HepG2 (cell line): ENCODE data around the gene COMMD10.

Experiments used
- FOXP1 ChIP-seq, 2 experiments: fragments of 450-650 bp in 1 of 2; IDR thresholded peaks; 2 replicates each; pipeline ENCODE4 v1.6.1; 2017 to 2018; ENCODE audit warnings: antibody characterized with exemption in 1 of 2
- GABPA ChIP-seq, 2 experiments: IDR thresholded peaks; 2 replicates each; pipeline ENCODE4 v1.6.1; 2011 to 2016; ENCODE audit warnings: low read depth in 2 of 2, low read length in 1 of 2, missing biosample characterization in 1 of 2, missing genetic modification characterization in 1 of 2
- HMG20B ChIP-seq: conservative IDR thresholded peaks from 2 replicates; pipeline ENCODE4 v1.6.1; 2016; ENCODE audit warnings: missing genetic modification reagents, missing compliant biosample characterization
- HMGA1 ChIP-seq: sonication (generic); formaldehyde crosslinking; conservative IDR thresholded peaks from 2 replicates; pipeline ENCODE4 v1.4.0; 2020; ENCODE audit warnings: missing genetic modification reagents
- RXRA ChIP-seq: sonication (generic); formaldehyde crosslinking; IDR thresholded peaks from 2 replicates; pipeline ENCODE4 v1.5.1; 2020; ENCODE audit warnings: missing genetic modification reagents
- TCF7 ChIP-seq: sonication (generic); IDR thresholded peaks from 2 replicates; pipeline ENCODE4 v1.6.1; 2016; ENCODE audit warnings: antibody characterized with exemption, low read depth
- ZFX ChIP-seq: sonication (generic); formaldehyde crosslinking; IDR thresholded peaks from 2 replicates; pipeline ENCODE4 v1.4.0; 2020; ENCODE audit warnings: mild to moderate bottlenecking, low read depth, missing genetic modification reagents, moderate library complexity
- ZHX1 ChIP-seq: sonication (generic); formaldehyde crosslinking; IDR thresholded peaks from 2 replicates; pipeline ENCODE4 v1.8.1; 2022; ENCODE audit warnings: low read depth, mild to moderate bottlenecking, missing genetic modification reagents
- ZNF296 ChIP-seq: sonication (generic); formaldehyde crosslinking; conservative IDR thresholded peaks from 2 replicates; pipeline ENCODE4 v1.5.0; 2020; ENCODE audit warnings: mild to moderate bottlenecking, missing genetic modification reagents
- ZNF367 ChIP-seq: sonication (generic); formaldehyde crosslinking; IDR thresholded peaks from 2 replicates; pipeline ENCODE4 v1.4.0; 2020; ENCODE audit warnings: missing genetic modification reagents, borderline replicate concordance
- ZNF567 ChIP-seq: sonication (generic); formaldehyde crosslinking; IDR thresholded peaks from 2 replicates; pipeline ENCODE4 v1.8.1; 2023; ENCODE audit warnings: mild to moderate bottlenecking, missing genetic modification reagents, borderline replicate concordance
- TF ChIP-seq, protein P1 (sequence below): IDR thresholded peaks from 2 replicates; pipeline ENCODE4 v1.4.0; 2020; ENCODE audit warnings: mild to moderate bottlenecking, missing genetic modification reagents
- TF ChIP-seq, protein P2 (sequence below): sonication (generic); formaldehyde crosslinking; IDR thresholded peaks from 2 replicates; pipeline ENCODE4 v1.5.0; 2020; ENCODE audit warnings: mild to moderate bottlenecking, missing genetic modification reagents, moderate library complexity

DNA sequence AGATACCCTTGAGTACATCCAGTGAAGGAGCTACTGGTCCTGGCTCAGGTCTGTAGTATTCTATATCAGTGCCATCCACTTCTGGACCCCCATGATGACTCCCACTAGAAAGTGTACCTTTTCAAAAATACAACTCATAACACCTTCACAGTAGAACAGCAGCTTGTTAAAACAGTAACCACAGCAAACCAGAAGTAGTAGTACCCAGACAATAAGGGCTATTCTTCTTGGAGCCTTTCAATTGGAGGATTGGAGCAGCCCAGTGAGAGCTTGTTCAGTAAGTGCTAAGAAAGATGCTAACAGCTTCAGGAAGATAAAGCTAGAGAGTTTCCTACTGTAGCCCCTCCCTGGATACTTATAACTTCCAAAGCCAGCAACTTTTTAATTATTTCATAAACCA, 42.5 kb upstream of the COMMD10 start:
- TF ChIP-seq ZFX (CRISPR knock-in tag) (no peak), RXRA (CRISPR knock-in tag) (no peak), ZHX1 (CRISPR knock-in tag) (no peak), ZNF367 (CRISPR knock-in tag) (no peak), TCF7 (no peak), HMGA1 (CRISPR knock-in tag) (no peak), GABPA (IDR thresholded peaks at IDR 0.05; ENCODE audit: low read depth, low read length) (no peak), GABPA (CRISPR knock-in tag; IDR thresholded peaks at IDR 0.05; ENCODE audit: low read depth) (no peak), HMG20B (CRISPR knock-in tag) (no peak), ZNF296 (CRISPR knock-in tag) (no peak), ZNF567 (CRISPR knock-in tag) (no peak), FOXP1 (IDR thresholded peaks at IDR 0.05) (no peak), FOXP1 (CRISPR knock-in tag; IDR thresholded peaks at IDR 0.05) (no peak)
- TF ChIP-seq, protein P1, sequence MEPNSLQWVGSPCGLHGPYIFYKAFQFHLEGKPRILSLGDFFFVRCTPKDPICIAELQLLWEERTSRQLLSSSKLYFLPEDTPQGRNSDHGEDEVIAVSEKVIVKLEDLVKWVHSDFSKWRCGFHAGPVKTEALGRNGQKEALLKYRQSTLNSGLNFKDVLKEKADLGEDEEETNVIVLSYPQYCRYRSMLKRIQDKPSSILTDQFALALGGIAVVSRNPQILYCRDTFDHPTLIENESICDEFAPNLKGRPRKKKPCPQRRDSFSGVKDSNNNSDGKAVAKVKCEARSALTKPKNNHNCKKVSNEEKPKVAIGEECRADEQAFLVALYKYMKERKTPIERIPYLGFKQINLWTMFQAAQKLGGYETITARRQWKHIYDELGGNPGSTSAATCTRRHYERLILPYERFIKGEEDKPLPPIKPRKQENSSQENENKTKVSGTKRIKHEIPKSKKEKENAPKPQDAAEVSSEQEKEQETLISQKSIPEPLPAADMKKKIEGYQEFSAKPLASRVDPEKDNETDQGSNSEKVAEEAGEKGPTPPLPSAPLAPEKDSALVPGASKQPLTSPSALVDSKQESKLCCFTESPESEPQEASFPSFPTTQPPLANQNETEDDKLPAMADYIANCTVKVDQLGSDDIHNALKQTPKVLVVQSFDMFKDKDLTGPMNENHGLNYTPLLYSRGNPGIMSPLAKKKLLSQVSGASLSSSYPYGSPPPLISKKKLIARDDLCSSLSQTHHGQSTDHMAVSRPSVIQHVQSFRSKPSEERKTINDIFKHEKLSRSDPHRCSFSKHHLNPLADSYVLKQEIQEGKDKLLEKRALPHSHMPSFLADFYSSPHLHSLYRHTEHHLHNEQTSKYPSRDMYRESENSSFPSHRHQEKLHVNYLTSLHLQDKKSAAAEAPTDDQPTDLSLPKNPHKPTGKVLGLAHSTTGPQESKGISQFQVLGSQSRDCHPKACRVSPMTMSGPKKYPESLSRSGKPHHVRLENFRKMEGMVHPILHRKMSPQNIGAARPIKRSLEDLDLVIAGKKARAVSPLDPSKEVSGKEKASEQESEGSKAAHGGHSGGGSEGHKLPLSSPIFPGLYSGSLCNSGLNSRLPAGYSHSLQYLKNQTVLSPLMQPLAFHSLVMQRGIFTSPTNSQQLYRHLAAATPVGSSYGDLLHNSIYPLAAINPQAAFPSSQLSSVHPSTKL, result no peak
- TF ChIP-seq, protein P2, sequence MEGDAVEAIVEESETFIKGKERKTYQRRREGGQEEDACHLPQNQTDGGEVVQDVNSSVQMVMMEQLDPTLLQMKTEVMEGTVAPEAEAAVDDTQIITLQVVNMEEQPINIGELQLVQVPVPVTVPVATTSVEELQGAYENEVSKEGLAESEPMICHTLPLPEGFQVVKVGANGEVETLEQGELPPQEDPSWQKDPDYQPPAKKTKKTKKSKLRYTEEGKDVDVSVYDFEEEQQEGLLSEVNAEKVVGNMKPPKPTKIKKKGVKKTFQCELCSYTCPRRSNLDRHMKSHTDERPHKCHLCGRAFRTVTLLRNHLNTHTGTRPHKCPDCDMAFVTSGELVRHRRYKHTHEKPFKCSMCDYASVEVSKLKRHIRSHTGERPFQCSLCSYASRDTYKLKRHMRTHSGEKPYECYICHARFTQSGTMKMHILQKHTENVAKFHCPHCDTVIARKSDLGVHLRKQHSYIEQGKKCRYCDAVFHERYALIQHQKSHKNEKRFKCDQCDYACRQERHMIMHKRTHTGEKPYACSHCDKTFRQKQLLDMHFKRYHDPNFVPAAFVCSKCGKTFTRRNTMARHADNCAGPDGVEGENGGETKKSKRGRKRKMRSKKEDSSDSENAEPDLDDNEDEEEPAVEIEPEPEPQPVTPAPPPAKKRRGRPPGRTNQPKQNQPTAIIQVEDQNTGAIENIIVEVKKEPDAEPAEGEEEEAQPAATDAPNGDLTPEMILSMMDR, result no peak
